ENCODE measurements around the gene RUSF1. TPM values are rescaled to one million over a fixed set of nuclear protein-coding genes. Genes with fewer than 3 reads are reported as not detected.
"Not testable (repeated sequence)": the region's sequence is repeated elsewhere in the genome, so short reads cannot be mapped to it uniquely, and the experiment has no call there.

RUSF1 gene
- total and polyA plus RNA-seq, 8 donors: 58.2 to 87.2 (median 77.7) TPM

DNA sequence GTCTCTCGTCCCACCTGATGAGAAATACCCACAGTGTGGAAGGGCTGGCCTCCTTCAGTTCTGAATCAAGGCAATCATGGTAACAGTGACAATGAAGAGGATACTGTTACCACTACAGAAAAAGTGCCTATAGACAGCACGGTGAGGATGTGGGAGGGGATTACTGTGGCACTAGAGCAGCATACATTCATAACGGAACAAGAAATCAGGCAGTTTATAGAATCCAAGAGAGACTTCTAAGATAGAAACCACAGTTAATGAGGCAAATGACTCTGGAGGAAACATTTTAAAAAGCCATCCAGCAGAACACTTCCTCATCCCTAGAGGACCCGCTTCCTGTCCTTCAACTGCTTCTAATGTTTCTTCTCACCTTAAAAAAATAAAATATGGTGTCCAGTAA lies 2.7 kb downstream of the RUSF1 start:
- intact Hi-C loops (cut with DNase I): no loop called here
- ATAC-seq (no peak), DNase-seq (no peak)
- H3K9me3 ChIP-seq: no peaks in the 10 kb centered on the region
- no peak overlapping the region for H3K4me3 ChIP-seq
- no peak overlapping the region for H3K27ac ChIP-seq
- H3K4me1 ChIP-seq: peaks cover 12 to 54% of the 10 kb centered on the region in 2 donors
- peaks cover 0 to 8% of the 10 kb centered on the region in 2 donors for H3K36me3 ChIP-seq
- TF ChIP-seq, protein P1, sequence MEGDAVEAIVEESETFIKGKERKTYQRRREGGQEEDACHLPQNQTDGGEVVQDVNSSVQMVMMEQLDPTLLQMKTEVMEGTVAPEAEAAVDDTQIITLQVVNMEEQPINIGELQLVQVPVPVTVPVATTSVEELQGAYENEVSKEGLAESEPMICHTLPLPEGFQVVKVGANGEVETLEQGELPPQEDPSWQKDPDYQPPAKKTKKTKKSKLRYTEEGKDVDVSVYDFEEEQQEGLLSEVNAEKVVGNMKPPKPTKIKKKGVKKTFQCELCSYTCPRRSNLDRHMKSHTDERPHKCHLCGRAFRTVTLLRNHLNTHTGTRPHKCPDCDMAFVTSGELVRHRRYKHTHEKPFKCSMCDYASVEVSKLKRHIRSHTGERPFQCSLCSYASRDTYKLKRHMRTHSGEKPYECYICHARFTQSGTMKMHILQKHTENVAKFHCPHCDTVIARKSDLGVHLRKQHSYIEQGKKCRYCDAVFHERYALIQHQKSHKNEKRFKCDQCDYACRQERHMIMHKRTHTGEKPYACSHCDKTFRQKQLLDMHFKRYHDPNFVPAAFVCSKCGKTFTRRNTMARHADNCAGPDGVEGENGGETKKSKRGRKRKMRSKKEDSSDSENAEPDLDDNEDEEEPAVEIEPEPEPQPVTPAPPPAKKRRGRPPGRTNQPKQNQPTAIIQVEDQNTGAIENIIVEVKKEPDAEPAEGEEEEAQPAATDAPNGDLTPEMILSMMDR (IDR thresholded peaks at IDR 0.05): no peak
- no peaks in the 10 kb centered on the region for H3K27me3 ChIP-seq

GRCh38 chr16:31504159-31504558 lies 4.0 kb downstream of the RUSF1 start:
- TF ChIP-seq, protein P1 (IDR thresholded peaks at IDR 0.05): no peak
- intact Hi-C loops (cut with DNase I): no loop called here
- H3K4me1 ChIP-seq: peaks cover 12 to 46% of the 10 kb centered on the region in 2 donors
- H3K36me3 ChIP-seq: peaks cover 0 to 22% of the 10 kb centered on the region in 2 donors
- no peak overlapping the region for H3K4me3 ChIP-seq
- ATAC-seq (no peak), DNase-seq (no peak)
- no peaks in the 10 kb centered on the region for H3K9me3 ChIP-seq
- H3K27ac ChIP-seq: peak overlapping the region in 1 of 2 donors; percentile 30
- no peaks in the 10 kb centered on the region for H3K27me3 ChIP-seq

DNA sequence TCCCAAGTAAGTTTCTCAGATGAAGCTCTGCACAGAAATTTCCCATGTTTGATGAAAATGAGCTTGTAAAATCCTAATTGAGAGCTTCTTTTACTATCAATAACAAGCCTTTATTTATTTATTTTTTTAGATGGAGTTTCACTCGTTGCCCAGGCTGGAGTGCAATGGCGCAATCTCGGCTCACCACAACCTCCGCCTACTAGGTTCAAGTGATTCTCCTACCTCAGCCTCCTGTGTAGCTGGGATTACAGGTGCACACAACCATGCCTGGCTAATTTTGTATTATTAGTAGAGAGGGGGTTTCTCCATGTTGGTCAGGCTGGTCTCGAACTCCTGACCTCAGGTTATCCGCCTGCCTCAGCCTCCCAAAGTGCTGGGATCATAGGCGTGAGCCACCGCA lies 4.6 kb downstream of the RUSF1 start:
- DNase-seq; intact Hi-C loops (cut with DNase I); H3K27me3 ChIP-seq; H3K9me3 ChIP-seq; H3K4me3 ChIP-seq: not testable (repeated sequence)
- ATAC-seq: peak; percentile 33
- Histone ChIP-seq H3K36me3 (peaks cover 0 to 28% of the 10 kb centered on the region in 2 donors), H3K27ac (peak overlapping the region in 1 of 2 donors; percentile 30), H3K4me1 (peaks cover 12 to 41% of the 10 kb centered on the region in 2 donors)

- H3K4me3 ChIP-seq: no peak overlapping the region
- ATAC-seq (peak; percentile 79), DNase-seq (no peak)
- TF ChIP-seq, protein P1 (IDR thresholded peaks at IDR 0.05): no peak
- H3K4me1 ChIP-seq: peaks cover 12 to 41% of the 10 kb centered on the region in 2 donors
- no peaks in the 10 kb centered on the region for H3K9me3 ChIP-seq
- peak overlapping the region; percentile 42 to 69 for H3K27ac ChIP-seq
- no peaks in the 10 kb centered on the region for H3K27me3 ChIP-seq
- intact Hi-C loops (cut with DNase I): no loop called here
- peaks cover 0 to 33% of the 10 kb centered on the region in 2 donors for H3K36me3 ChIP-seq
Observed at GRCh38 chr16:31502981-31503380, 5.2 kb downstream of the RUSF1 start.

GRCh38 chr16:31501966-31502348 lies 6.2 kb downstream of the RUSF1 start:
- ATAC-seq (no peak), DNase-seq (no peak)
- Histone ChIP-seq H3K4me1 (peaks cover 9 to 32% of the 10 kb centered on the region in 2 donors), H3K36me3 (peaks cover 0 to 43% of the 10 kb centered on the region in 2 donors), H3K27me3 (no peaks in the 10 kb centered on the region), H3K4me3 (no peak overlapping the region), H3K27ac (peak overlapping the region in 1 of 2 donors; percentile 69), H3K9me3 (no peaks in the 10 kb centered on the region)
- TF ChIP-seq, protein P1 (IDR thresholded peaks at IDR 0.05): no peak
- intact Hi-C loops (cut with DNase I): no loop called here
